Measurements from ENCODE around the gene FEN1.

- TF ChIP-seq POLR2AphosphoS5 (IDR thresholded peaks at IDR 0.05) (no peak), CTCF (IDR thresholded peaks at IDR 0.05) (no peak), EP300 (IDR thresholded peaks at IDR 0.05) (no peak), POLR2A (IDR thresholded peaks at IDR 0.05) (no peak)
Measured at GRCh38 chr11:61826930-61827570, 34.3 kb downstream of the FEN1 start.

Data from stomach (tissue), 4 donors.